ENCODE results near the gene PCDHB5. TPM values are rescaled to one million over a fixed set of nuclear protein-coding genes. Genes with fewer than 3 reads are reported as not detected.
"Not testable (repeated sequence)": the region's sequence is repeated elsewhere in the genome, so short reads cannot be mapped to it uniquely, and the experiment has no call there.

PCDHB5 gene
- total RNA-seq, 6 experiments from 2014 or later = 0.08 to 0.43 (median 0.23) TPM

DNA sequence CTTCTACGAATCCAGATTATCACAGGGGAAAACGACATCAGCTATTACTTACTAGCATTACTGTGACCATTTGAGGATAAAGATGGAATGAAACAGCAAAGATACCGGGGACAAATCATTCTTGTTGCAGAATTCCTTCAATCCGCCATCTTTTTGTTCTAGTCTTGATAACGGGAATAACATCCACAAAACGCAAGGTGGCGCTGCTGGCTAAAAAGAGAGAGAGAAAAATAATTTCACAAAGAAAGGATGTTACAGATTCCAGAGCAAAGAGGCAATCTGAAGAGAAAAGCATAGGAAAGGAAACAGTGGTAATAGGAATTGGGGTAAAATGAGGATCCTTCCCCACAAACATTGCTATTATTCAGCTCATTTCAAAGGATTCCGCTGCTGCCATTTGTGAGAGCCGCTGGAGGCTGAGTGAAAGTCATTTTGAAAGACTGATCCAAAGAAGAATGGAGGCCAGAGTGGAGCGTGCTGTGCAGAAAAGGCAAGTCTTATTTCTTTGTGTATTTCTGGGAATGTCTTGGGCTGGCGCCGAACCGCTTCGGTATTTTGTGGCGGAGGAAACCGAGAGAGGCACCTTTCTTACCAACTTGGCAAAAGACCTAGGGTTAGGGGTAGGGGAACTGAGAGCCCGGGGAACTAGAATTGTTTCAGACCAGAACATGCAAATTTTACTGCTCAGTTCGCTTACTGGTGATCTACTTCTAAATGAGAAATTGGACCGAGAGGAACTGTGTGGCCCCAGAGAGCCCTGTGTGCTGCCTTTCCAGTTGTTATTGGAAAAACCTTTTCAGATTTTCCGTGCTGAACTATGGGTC is 37.6 kb downstream of the PCDHB5 start, which contains the start of gene PCDHB7:
TSS of gene PCDHB7 (plus strand) at position 264 of the 824 bp plus-strand sequence. CDS start at position 456, 192 bp downstream.
- peaks cover 8% of the 10 kb centered on the region; the same call in 1 of the 2 replicates for H3K27me3 Mint-ChIP-seq (ENCODE audit: insufficient read depth)
- H3K36me3 Mint-ChIP-seq (ENCODE audit: low read depth) = peaks cover 4% of the 10 kb centered on the region; the same call in 1 of the 2 replicates
- peaks cover 12% of the 10 kb centered on the region for H3K4me1 Mint-ChIP-seq (ENCODE audit: low read depth)
- H3K4me3 Mint-ChIP-seq = peak within 1 kb of the TSS; percentile 73
- no peak within 1 kb of the TSS for H3K27ac Mint-ChIP-seq
- TF ChIP-seq, protein P1, sequence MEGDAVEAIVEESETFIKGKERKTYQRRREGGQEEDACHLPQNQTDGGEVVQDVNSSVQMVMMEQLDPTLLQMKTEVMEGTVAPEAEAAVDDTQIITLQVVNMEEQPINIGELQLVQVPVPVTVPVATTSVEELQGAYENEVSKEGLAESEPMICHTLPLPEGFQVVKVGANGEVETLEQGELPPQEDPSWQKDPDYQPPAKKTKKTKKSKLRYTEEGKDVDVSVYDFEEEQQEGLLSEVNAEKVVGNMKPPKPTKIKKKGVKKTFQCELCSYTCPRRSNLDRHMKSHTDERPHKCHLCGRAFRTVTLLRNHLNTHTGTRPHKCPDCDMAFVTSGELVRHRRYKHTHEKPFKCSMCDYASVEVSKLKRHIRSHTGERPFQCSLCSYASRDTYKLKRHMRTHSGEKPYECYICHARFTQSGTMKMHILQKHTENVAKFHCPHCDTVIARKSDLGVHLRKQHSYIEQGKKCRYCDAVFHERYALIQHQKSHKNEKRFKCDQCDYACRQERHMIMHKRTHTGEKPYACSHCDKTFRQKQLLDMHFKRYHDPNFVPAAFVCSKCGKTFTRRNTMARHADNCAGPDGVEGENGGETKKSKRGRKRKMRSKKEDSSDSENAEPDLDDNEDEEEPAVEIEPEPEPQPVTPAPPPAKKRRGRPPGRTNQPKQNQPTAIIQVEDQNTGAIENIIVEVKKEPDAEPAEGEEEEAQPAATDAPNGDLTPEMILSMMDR (IDR thresholded peaks at IDR 0.05) = peak; percentile 84
- peak; percentile 56 for DNase-seq
- peaks cover 7% of the 10 kb centered on the region for H3K9me3 Mint-ChIP-seq

GRCh38 chr5:141174291-141175104 is 39.5 kb downstream of the PCDHB5 start:
- H3K9me3 Mint-ChIP-seq; H3K27me3 Mint-ChIP-seq (ENCODE audit: insufficient read depth); H3K4me3 Mint-ChIP-seq; H3K36me3 Mint-ChIP-seq (ENCODE audit: low read depth); DNase-seq; H3K27ac Mint-ChIP-seq: not testable (repeated sequence)
- peaks cover 12% of the 10 kb centered on the region for H3K4me1 Mint-ChIP-seq (ENCODE audit: low read depth)

DNA sequence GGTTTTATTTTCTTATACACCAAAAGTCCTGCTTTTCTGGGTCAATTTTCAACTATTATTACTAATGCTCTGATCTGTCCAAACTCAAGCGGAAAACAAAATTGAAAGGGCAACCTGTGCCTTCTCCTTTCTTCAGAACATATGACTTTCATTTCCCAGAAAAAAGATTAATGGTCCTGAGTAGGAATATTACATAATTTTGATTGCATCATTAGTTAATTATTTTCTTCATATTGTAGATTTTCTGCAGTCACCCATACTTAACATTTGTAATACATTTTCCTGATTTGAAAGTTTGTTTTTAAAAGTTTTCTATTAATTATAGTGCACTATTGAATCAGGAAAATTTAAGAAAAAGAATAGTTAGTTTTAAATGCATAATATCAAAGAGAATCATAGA is 40.9 kb downstream of the PCDHB5 start:
- peaks cover 7% of the 10 kb centered on the region for H3K9me3 Mint-ChIP-seq
- no peak overlapping the region for H3K4me3 Mint-ChIP-seq
- DNase-seq = no peak
- no peak overlapping the region for H3K27ac Mint-ChIP-seq
- peaks cover 8% of the 10 kb centered on the region; the same call in 1 of the 2 replicates for H3K27me3 Mint-ChIP-seq (ENCODE audit: insufficient read depth)
- H3K4me1 Mint-ChIP-seq (ENCODE audit: low read depth) = peaks cover 12% of the 10 kb centered on the region
- H3K36me3 Mint-ChIP-seq (ENCODE audit: low read depth) = peaks cover 4% of the 10 kb centered on the region; the same call in 1 of the 2 replicates
- TF ChIP-seq, protein P1 (IDR thresholded peaks at IDR 0.05) = no peak

GRCh38 chr5:141177577-141178191 is 42.7 kb downstream of the PCDHB5 start, which contains the start of gene PCDHB8:
Gene PCDHB8, plus strand, starts transcription at chr5:141177790. Its CDS starts 245 bp downstream, at chr5:141178035.
- H3K27ac Mint-ChIP-seq; H3K4me3 Mint-ChIP-seq; H3K9me3 Mint-ChIP-seq; H3K27me3 Mint-ChIP-seq (ENCODE audit: insufficient read depth); H3K36me3 Mint-ChIP-seq (ENCODE audit: low read depth): not testable (repeated sequence)
- peaks cover 11% of the 10 kb centered on the region for H3K4me1 Mint-ChIP-seq (ENCODE audit: low read depth)
- TF ChIP-seq, protein P1 (IDR thresholded peaks at IDR 0.05) = peak; percentile 46
- DNase-seq = peak; percentile 8

- peaks cover 15% of the 10 kb centered on the region for H3K4me1 Mint-ChIP-seq (ENCODE audit: low read depth)
- not testable (repeated sequence) for H3K27me3 Mint-ChIP-seq (ENCODE audit: insufficient read depth); H3K27ac Mint-ChIP-seq
Observed at GRCh38 chr5:141179371-141179770, 44.4 kb downstream of the PCDHB5 start.

GRCh38 chr5:141179876-141180275 is 44.9 kb downstream of the PCDHB5 start:
- DNase-seq; H3K4me3 Mint-ChIP-seq; H3K27me3 Mint-ChIP-seq (ENCODE audit: insufficient read depth); H3K27ac Mint-ChIP-seq: not testable (repeated sequence)
- peaks cover 10% of the 10 kb centered on the region for H3K36me3 Mint-ChIP-seq (ENCODE audit: low read depth)
- H3K4me1 Mint-ChIP-seq (ENCODE audit: low read depth) = peaks cover 15% of the 10 kb centered on the region
- peaks cover 12% of the 10 kb centered on the region for H3K9me3 Mint-ChIP-seq

More at GRCh38 chr5:141179371-141179770, 44.4 kb downstream of the PCDHB5 start:
- H3K9me3 Mint-ChIP-seq; DNase-seq; H3K36me3 Mint-ChIP-seq (ENCODE audit: low read depth); H3K4me3 Mint-ChIP-seq: not testable (repeated sequence)

Measured in HFFc6 (cell line).